PC-9 (cell line): Measurements from ENCODE around the gene CDH15.

Experiments
- EZH2 ChIP-seq: fragments of 200-600 bp; sonication (generic); IDR thresholded peaks from 2 replicates; pipeline ENCODE4 v1.8.0; 2017; ENCODE audit warnings: antibody characterized with exemption, low read depth
- TF ChIP-seq, protein P1 (sequence below): fragments of 200-600 bp; sonication (generic); conservative IDR thresholded peaks from 2 replicates; pipeline ENCODE4 v1.6.1; 2017; ENCODE audit warnings: mixed run types, antibody characterized with exemption, mild to moderate bottlenecking, moderate library complexity

DNA sequence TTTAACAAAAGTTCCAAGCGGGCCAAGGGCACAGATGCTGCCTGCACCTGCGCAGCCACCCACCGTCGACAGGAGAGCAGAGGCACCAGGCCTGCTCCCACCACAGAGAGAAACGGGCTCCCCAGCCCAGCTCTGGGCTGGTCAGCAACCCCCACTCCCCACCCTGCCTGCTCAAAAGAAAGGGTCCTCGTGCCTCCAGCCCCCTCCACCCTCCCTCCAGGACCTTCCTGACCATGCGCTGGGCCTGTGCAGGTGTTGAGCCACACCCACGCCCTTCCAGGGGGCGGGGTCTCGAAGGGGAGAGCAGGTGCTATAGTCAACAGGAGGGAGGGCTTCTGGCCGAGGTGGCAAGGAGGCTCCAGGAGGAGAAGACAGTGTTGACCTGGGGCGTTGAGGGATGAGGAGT is 71.2 kb downstream of the CDH15 start:
- TF ChIP-seq, protein P1, sequence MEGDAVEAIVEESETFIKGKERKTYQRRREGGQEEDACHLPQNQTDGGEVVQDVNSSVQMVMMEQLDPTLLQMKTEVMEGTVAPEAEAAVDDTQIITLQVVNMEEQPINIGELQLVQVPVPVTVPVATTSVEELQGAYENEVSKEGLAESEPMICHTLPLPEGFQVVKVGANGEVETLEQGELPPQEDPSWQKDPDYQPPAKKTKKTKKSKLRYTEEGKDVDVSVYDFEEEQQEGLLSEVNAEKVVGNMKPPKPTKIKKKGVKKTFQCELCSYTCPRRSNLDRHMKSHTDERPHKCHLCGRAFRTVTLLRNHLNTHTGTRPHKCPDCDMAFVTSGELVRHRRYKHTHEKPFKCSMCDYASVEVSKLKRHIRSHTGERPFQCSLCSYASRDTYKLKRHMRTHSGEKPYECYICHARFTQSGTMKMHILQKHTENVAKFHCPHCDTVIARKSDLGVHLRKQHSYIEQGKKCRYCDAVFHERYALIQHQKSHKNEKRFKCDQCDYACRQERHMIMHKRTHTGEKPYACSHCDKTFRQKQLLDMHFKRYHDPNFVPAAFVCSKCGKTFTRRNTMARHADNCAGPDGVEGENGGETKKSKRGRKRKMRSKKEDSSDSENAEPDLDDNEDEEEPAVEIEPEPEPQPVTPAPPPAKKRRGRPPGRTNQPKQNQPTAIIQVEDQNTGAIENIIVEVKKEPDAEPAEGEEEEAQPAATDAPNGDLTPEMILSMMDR, result no peak
- no peak for TF ChIP-seq EZH2
